NCI-H82 (cell line): ENCODE measurements around the gene CEP112.

ENCODE experiments used
- DNase-seq: peaks from one replicate; lab custom pipeline; 2025; lab: John Stamatoyannopoulos, UW

Gene CEP112

DNA sequence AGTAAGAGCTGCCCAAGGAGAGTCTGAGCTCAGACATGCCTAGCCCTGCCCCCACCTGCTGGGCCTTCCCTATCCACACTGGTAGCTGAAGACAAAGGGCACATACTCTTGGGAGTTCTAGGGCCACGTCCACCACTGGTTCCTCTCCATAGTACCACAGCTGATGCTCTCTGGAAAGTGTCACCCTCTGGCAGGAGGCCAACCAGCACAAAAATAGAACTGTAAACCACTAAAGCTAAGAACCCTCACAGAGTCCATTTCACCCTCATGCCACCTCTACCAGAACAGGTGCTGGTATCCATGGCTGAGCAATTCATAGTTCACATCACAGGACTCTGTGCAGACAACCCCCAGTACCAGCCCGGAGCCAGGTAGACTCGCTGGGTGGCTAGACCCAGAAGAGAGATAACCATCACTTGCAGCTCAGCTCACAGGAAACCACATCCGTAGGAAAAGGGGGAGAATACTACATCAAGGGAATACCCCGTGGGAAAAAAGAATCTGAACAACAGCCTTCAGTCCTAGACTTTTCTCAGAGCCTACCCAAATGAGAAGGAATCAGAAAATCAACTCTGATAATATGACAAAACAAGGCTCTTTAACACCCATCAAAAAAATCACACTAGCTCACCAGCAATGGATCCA, 115.3 kb downstream of the CEP112 start:
- DNase-seq: no peak

DNA sequence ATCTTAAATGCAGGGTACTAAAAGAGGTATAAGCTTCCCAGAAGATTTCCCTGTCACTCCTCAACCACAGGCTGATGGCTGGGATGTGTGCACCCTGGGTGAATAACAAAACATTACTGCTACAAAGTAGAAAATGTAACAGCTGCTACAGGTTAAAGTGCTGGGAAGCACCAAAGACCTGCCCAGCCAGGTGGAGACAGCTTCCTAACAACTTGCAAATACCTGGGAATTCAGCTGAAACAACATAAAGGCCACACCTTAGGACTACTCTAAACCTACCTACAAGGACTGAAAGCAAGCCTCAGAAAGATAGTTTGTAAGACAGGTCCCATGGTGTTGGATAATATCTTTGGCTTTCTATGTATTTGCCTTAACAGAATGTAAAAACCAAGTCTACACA, 118.5 kb downstream of the CEP112 start:
- DNase-seq: no peak

- DNase-seq: no peak
Observed at GRCh38 chr17:66063686-66064085, 128.2 kb downstream of the CEP112 start.

DNA sequence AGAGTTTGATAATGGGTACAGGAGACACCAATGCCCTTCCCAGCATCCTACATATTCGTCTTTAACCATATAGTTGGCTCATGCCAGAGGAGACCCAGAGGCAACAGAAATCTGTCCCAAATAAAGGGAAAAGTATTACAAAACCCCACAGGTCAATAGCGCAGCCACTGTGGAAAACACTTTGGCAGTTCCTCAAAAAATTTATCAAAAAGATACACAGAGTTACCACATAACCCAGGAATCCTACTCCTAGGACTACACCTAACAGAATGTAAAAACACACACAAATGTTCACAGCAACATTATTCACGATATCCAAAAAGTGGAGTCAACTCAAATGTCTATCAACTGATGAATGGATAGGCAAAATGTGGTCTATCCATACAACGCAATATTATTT, 135.8 kb downstream of the CEP112 start:
- no peak for DNase-seq

- no peak for DNase-seq
Observed at GRCh38 chr17:66054242-66054641, 137.7 kb downstream of the CEP112 start.

DNA sequence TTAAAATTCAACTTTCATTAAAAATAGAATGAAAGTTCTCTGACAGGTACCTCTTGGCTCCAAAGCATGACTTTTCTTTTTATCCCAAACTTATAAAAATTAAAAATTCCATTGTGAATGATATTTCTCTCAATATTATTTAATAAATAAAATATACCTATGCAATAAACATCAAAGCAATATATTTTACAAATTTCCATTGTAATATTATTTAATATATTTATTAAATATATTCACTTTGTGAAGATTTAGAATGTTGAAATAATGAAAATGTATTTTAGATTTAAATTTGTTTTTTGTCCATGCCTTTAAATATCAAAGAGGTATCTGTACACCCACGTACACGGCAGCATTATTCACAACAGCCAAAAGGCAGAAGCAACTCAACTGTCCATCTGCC, 147.8 kb downstream of the CEP112 start:
- DNase-seq: no peak

DNA sequence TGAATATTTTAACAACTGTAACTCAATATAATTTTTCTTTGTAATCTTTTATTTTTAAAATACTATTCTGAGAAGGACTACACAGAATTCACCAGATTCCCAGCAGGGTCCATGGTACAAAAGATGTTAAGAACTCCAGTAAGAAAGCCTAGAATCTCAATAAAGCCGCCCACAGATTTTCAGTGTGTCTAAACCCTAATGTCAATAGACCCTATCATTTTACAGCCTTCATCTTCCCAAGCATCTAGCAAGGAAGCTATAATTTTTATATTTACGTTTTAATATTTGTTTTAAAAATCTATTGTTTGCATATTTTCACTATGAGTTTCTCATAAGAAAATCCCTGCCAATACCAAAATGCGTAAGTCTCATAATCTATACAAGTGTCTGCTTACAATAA, 148.5 kb downstream of the CEP112 start:
- no peak for DNase-seq

- no peak for DNase-seq
Observed at GRCh38 chr17:66040402-66040801, 151.5 kb downstream of the CEP112 start.

- no peak for DNase-seq
Observed at GRCh38 chr17:66038125-66038524, 153.8 kb downstream of the CEP112 start.

GRCh38 chr17:66037221-66037620, 154.7 kb downstream of the CEP112 start:
- no peak for DNase-seq

GRCh38 chr17:66032082-66032712, 159.7 kb downstream of the CEP112 start:
- DNase-seq: no peak

- no peak for DNase-seq
Observed at GRCh38 chr17:66025551-66025950, 166.4 kb downstream of the CEP112 start.

DNA sequence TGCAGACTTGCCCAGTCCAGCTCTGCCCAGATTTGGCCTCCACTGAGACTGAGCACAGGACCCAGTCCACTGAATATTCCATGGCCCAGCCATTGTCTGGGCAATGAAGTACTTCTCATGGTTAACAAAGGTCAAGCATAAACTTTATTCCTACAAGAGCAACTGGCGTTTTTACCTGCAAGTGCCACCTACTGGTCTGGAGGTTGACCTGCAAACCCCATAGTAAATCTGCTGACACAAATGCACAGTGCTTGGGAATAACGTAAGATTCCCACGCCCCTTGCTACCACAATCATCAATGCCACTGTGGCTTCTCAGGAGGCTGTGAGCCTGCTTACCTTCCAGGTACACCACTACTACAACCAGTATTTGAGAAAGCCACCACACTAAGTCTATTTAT, 170.2 kb downstream of the CEP112 start:
- no peak for DNase-seq

- DNase-seq: no peak
Observed at GRCh38 chr17:66018786-66019185, 173.1 kb downstream of the CEP112 start.

DNA sequence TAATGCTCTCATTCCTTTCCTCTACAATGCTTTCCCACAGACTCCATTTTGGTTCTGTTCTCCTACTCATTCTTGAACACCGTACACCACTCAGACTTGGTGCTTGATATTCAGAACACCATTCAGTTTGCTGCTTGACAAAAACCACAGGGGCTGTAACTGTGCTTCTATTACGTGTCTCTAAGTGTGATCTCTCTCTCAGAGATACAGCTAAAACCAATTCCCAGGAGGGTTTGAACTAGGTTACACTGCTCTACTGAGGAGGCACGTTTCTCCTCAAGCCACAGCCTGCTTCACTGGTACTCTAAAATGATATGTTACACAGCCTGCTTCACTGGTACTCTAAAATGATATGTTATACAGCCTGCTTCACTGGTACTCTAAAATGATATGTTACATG, 175.7 kb downstream of the CEP112 start:
- DNase-seq: no peak

GRCh38 chr17:66008680-66009079, 183.3 kb downstream of the CEP112 start:
- no peak for DNase-seq

- no peak for DNase-seq
Observed at GRCh38 chr17:66006654-66007053, 185.3 kb downstream of the CEP112 start.

GRCh38 chr17:66002812-66003211, 189.1 kb downstream of the CEP112 start:
- no peak for DNase-seq

- no peak for DNase-seq
Observed at GRCh38 chr17:66002063-66002585, 189.8 kb downstream of the CEP112 start.

- no peak for DNase-seq
Observed at GRCh38 chr17:66000216-66000615, 191.7 kb downstream of the CEP112 start.

DNA sequence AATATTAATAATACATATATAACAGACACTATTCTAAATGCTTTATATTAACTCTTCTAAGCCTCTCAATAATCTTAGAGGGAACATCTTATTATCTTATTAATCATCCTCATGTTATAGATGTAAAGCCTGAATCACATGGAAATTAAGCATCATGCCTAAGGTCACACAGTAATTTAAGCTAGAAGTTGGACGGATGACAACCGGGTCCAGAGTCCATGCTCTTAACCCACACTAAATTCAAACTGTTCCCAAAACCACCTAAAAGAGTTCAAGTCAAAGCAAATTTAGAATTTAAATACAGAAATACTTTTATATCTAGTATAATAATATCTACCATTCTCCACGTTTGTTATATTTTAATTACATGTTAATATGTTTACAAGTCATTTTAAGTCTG, 193.3 kb downstream of the CEP112 start:
- no peak for DNase-seq

DNA sequence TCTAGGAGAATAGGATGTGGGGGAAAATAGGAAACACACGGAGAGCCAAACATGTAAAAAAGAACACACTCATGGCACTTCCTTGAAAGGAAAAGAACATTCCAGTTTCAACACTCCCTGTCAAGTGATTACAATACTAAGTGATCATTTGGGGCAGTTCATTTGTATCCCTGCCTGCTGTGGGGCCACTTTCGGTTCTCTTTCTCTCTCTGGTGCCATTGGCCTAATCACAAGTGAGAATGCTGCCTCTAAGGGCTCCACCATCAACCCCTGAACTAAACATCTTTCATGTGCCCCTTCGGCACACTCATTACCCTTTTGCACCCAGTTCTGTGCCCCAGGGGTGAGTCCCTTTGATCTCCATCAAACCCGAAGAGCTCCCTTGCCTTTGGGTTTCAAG, 197.3 kb downstream of the CEP112 start:
- DNase-seq: no peak

- no peak for DNase-seq
Observed at GRCh38 chr17:65994114-65994513, 197.8 kb downstream of the CEP112 start.

GRCh38 chr17:65990593-65990992, 201.3 kb downstream of the CEP112 start:
- DNase-seq: no peak
